Neuronal stem cell (in vitro differentiated cells): Measurements from ENCODE around the gene GOLGA6L7.
"Not testable (repeated sequence)": the region's sequence is repeated elsewhere in the genome, so short reads cannot be mapped to it uniquely, and the experiment has no call there.

Source experiments
- DNase-seq: peaks from one replicate; pipeline ENCODE4 v3.0.0-alpha.2; 2013; ENCODE audit warnings: low spot score
- H2AFZ ChIP-seq: one replicate; pipeline ENCODE4 v1.6.1; 2013; ENCODE audit warnings: mild to moderate bottlenecking, low read length, inconsistent platforms
- H2AK5ac ChIP-seq: 2 replicates; pipeline ENCODE4 v1.6.1; 2013; ENCODE audit warnings: low read depth, mild to moderate bottlenecking, inconsistent platforms, low read length, moderate library complexity, mixed read lengths
- H2BK120ac ChIP-seq: 2 replicates; pipeline ENCODE4 v1.6.1; 2013; ENCODE audit warnings: low read depth, mild to moderate bottlenecking, inconsistent platforms, low read length, moderate library complexity, mixed read lengths
- H2BK12ac ChIP-seq: one replicate; pipeline ENCODE4 v1.6.1; 2013; ENCODE audit warnings: low read length, inconsistent platforms
- H2BK15ac ChIP-seq: 2 replicates; pipeline ENCODE4 v1.6.1; 2013; ENCODE audit warnings: mild to moderate bottlenecking, low read length, inconsistent platforms, mixed read lengths
- H2BK5ac ChIP-seq: one replicate; pipeline ENCODE4 v1.6.1; 2013; ENCODE audit warnings: inconsistent platforms, mild to moderate bottlenecking, low read length, moderate library complexity
- H3K14ac ChIP-seq: one replicate; pipeline ENCODE4 v1.6.1; 2013; ENCODE audit warnings: low read length, inconsistent platforms
- H3K18ac ChIP-seq: 2 replicates; pipeline ENCODE4 v1.6.1; 2013; ENCODE audit warnings: low read length, inconsistent platforms
- H3K23ac ChIP-seq: 2 replicates; pipeline ENCODE4 v1.6.1; 2013; ENCODE audit warnings: low read depth, mild to moderate bottlenecking, mixed read lengths, low read length, inconsistent platforms; ENCODE audit not compliant: poor library complexity
- H3K27ac ChIP-seq: replicated peaks from 3 replicates; pipeline ENCODE4 v1.5.1; 2013; ENCODE audit warnings: low read length, inconsistent platforms
- H3K27me3 ChIP-seq, 3 experiments: 2 replicates each; pipeline ENCODE4 v1.6.1; 2013; ENCODE audit warnings: low read length in 3 of 3, mild to moderate bottlenecking in 2 of 3, inconsistent platforms in 1 of 3, low read depth in 1 of 3, mixed read lengths in 1 of 3, moderate library complexity in 1 of 3; ENCODE audit not compliant: control insufficient read depth in 3 of 3, insufficient read depth in 3 of 3
- H3K36me3 ChIP-seq, 2 donors: replicated peaks in 1 of 2; 2 replicates each; pipeline ENCODE4 v1.6.1; 2013; ENCODE audit warnings: low read length in 2 of 2; ENCODE audit not compliant: control insufficient read depth in 2 of 2, insufficient read depth in 2 of 2
- H3K4ac ChIP-seq: 2 replicates; pipeline ENCODE4 v1.6.1; 2013; ENCODE audit warnings: inconsistent platforms, mild to moderate bottlenecking, low read length, moderate library complexity
- H3K4me1 ChIP-seq, 2 donors: 1 replicate in 1 of 2; 2 replicates in 1 of 2; pipeline ENCODE4 v1.6.1; 2013; ENCODE audit warnings: low read length in 2 of 2, low read depth in 1 of 2; ENCODE audit not compliant: control insufficient read depth in 2 of 2, insufficient read depth in 1 of 2
- H3K4me2 ChIP-seq: one replicate; pipeline ENCODE4 v1.6.1; 2013; ENCODE audit warnings: mild to moderate bottlenecking, low read length, inconsistent platforms; ENCODE audit not compliant: insufficient read depth, poor library complexity, severe bottlenecking
- H3K4me3 ChIP-seq, 2 donors: 2 replicates each; pipeline ENCODE4 v1.5.1; 2013; ENCODE audit warnings: low read length in 2 of 2, mild to moderate bottlenecking in 2 of 2, inconsistent platforms in 1 of 2, moderate library complexity in 1 of 2
- H3K79me1 ChIP-seq: one replicate; pipeline ENCODE4 v1.6.1; 2013; ENCODE audit warnings: low read depth, mild to moderate bottlenecking, inconsistent platforms, low read length, moderate library complexity
- H3K9ac ChIP-seq: one replicate; pipeline ENCODE4 v1.6.1; 2013; ENCODE audit warnings: mild to moderate bottlenecking, low read depth, low read length, inconsistent platforms; ENCODE audit not compliant: poor library complexity
- H3K9me3 ChIP-seq, 2 donors: replicated peaks in 1 of 2; 2 replicates each; pipeline versions ENCODE3 to v1.6.1; 2013; ENCODE audit warnings: low read length in 2 of 2, mild to moderate bottlenecking in 2 of 2, inconsistent platforms in 1 of 2, low read depth in 1 of 2, mixed read lengths in 1 of 2, moderate library complexity in 1 of 2; ENCODE audit not compliant: control insufficient read depth in 2 of 2, insufficient read depth in 1 of 2
- H4K8ac ChIP-seq: one replicate; pipeline ENCODE4 v1.6.1; 2013; ENCODE audit warnings: low read depth, mild to moderate bottlenecking, inconsistent platforms, low read length, moderate library complexity
- H4K91ac ChIP-seq: one replicate; pipeline ENCODE4 v1.6.1; 2013; ENCODE audit warnings: low read length, low read depth, mild to moderate bottlenecking, inconsistent platforms; ENCODE audit not compliant: poor library complexity
- WGBS, 2 donors: extraction: QIAGEN DNeasy Blood & Tissue Kit; methylation state at CpG; one replicate each; pipeline ENCODE4 v1.1.7; 2013; ENCODE audit warnings: missing lambda C conversion rate in 2 of 2, mixed read lengths in 1 of 2; ENCODE audit not compliant: insufficient read length in 2 of 2, insufficient replicate concordance in 1 of 2; ENCODE audit errors: extremely low coverage in 2 of 2; 5-methylcytosine and 5-hydroxymethylcytosine counted together

Gene GOLGA6L7

DNA sequence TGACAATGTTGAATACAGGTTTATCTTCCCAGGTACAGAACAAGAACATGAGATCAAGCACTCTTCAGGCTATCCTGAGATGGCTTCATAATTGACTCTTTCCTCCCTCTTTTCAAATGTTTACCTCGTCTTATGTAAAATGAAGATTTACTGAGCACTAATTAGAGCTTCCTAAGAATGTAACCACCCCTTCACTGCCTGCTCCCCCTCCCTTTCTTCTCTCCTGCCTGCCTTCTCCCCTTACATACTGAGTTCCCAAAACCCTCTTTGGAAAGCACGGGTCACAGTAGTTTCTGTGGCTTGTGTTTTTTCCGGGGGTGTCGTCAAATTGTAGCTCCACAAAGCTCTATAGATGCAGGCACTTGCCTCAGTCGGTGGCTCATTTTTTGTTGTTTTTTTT, 5.2 kb upstream of the GOLGA6L7 start:
- not testable (repeated sequence) for H3K27ac ChIP-seq, H3K4me2 ChIP-seq, DNase-seq, H3K79me1 ChIP-seq, H3K9ac ChIP-seq, H2BK15ac ChIP-seq, H3K4ac ChIP-seq, H3K4me1 ChIP-seq, H3K36me3 ChIP-seq, H3K27me3 ChIP-seq, H2BK12ac ChIP-seq, H2AFZ ChIP-seq, H2BK120ac ChIP-seq, H3K4me3 ChIP-seq, H3K14ac ChIP-seq, H3K23ac ChIP-seq, H4K91ac ChIP-seq, H2BK5ac ChIP-seq, H3K9me3 ChIP-seq, H2AK5ac ChIP-seq, H4K8ac ChIP-seq, H3K18ac ChIP-seq
- no CpG with 5 or more reads among the region's 5 CpGs for WGBS, 2 donors

- no CpG with 5 or more reads among the region's 31 CpGs for WGBS, 2 donors
- H3K14ac ChIP-seq, H3K23ac ChIP-seq, H2BK15ac ChIP-seq, H3K18ac ChIP-seq, DNase-seq, H2AK5ac ChIP-seq, H3K27me3 ChIP-seq, H2BK12ac ChIP-seq, H4K8ac ChIP-seq, H3K9me3 ChIP-seq, H3K79me1 ChIP-seq, H3K4me3 ChIP-seq, H3K4me2 ChIP-seq, H2BK5ac ChIP-seq, H4K91ac ChIP-seq, H3K4me1 ChIP-seq, H3K27ac ChIP-seq, H2AFZ ChIP-seq, H3K36me3 ChIP-seq, H3K4ac ChIP-seq, H3K9ac ChIP-seq, H2BK120ac ChIP-seq: not testable (repeated sequence)
These were observed 1.3 kb upstream of the GOLGA6L7 start for GRCh38 chr15:28849766-28850165.

DNA sequence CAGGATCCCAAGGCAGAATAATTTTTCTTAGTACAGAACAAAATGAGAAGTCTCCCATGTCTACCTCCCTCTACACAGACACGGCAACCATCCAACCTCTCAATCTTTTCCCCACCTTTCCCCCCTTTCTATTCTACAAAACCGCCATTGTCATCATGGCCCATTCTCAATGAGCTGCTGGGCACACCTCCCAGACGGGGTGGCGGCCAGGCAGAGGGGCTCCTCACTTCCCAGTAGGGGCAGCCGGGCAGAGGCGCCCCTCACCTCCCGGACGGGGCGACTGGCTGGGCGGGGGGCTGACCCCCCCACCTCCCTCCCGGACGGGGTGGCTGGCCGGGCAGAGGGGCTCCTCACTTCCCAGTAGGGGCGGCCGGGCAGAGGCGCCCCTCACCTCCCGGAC, 827 bp upstream of the GOLGA6L7 start:
- not testable (repeated sequence) for H3K4ac ChIP-seq, H2BK12ac ChIP-seq, H2AFZ ChIP-seq, H3K9me3 ChIP-seq, H2BK15ac ChIP-seq, H3K14ac ChIP-seq, H2AK5ac ChIP-seq, H2BK120ac ChIP-seq, H3K79me1 ChIP-seq, H4K8ac ChIP-seq, H3K9ac ChIP-seq, DNase-seq, H3K4me3 ChIP-seq, H3K4me2 ChIP-seq, H3K27ac ChIP-seq, H4K91ac ChIP-seq, H3K27me3 ChIP-seq, H2BK5ac ChIP-seq, H3K18ac ChIP-seq, H3K23ac ChIP-seq, H3K36me3 ChIP-seq, H3K4me1 ChIP-seq
- no CpG with 5 or more reads among the region's 17 CpGs for WGBS, 2 donors

DNA sequence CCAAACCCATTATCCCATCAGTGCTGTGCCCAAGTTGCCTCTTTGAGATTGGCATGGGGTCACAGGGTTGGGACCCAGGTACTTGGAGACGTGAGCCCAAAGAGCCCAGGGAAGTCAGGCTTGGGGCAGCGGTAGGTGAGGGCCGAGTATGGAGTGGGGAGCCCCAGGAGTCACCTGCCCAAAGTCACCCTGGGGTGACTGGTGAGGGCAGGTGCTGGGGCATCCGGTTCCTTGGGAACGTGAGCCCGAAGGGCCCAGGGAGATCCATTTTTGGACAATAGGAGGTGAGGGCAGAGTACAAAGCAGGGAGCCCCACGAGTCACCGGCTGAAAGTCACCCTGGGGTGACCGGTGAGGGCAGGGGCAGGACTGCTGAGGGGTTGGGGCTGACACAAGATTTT, 485 bp downstream of the GOLGA6L7 start:
- not testable (repeated sequence) for H3K9ac ChIP-seq, H2AK5ac ChIP-seq, H2BK5ac ChIP-seq, H3K18ac ChIP-seq, H2AFZ ChIP-seq, H3K27me3 ChIP-seq, H3K23ac ChIP-seq, H3K4me3 ChIP-seq, H3K9me3 ChIP-seq, H2BK15ac ChIP-seq, H2BK12ac ChIP-seq, H3K79me1 ChIP-seq, DNase-seq, H3K36me3 ChIP-seq, H4K8ac ChIP-seq, H3K27ac ChIP-seq, H4K91ac ChIP-seq, H3K4me2 ChIP-seq, H3K4ac ChIP-seq, H3K14ac ChIP-seq, H3K4me1 ChIP-seq, H2BK120ac ChIP-seq
- no CpG with 5 or more reads among the region's 9 CpGs for WGBS, 2 donors
